ENCODE data around the gene FRMD5.

GRCh38 chr15:43913941-43914340 lies 281.1 kb downstream of the FRMD5 start:
- TF ChIP-seq, protein P1, sequence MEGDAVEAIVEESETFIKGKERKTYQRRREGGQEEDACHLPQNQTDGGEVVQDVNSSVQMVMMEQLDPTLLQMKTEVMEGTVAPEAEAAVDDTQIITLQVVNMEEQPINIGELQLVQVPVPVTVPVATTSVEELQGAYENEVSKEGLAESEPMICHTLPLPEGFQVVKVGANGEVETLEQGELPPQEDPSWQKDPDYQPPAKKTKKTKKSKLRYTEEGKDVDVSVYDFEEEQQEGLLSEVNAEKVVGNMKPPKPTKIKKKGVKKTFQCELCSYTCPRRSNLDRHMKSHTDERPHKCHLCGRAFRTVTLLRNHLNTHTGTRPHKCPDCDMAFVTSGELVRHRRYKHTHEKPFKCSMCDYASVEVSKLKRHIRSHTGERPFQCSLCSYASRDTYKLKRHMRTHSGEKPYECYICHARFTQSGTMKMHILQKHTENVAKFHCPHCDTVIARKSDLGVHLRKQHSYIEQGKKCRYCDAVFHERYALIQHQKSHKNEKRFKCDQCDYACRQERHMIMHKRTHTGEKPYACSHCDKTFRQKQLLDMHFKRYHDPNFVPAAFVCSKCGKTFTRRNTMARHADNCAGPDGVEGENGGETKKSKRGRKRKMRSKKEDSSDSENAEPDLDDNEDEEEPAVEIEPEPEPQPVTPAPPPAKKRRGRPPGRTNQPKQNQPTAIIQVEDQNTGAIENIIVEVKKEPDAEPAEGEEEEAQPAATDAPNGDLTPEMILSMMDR (conservative IDR thresholded peaks at IDR 0.05; ENCODE audit: low read depth in 2 of 2): no peak
- no peak for TF ChIP-seq CREB1 (CRISPR knock-in tag; IDR thresholded peaks at IDR 0.05; ENCODE audit: low read depth)
- TF ChIP-seq, protein P2, sequence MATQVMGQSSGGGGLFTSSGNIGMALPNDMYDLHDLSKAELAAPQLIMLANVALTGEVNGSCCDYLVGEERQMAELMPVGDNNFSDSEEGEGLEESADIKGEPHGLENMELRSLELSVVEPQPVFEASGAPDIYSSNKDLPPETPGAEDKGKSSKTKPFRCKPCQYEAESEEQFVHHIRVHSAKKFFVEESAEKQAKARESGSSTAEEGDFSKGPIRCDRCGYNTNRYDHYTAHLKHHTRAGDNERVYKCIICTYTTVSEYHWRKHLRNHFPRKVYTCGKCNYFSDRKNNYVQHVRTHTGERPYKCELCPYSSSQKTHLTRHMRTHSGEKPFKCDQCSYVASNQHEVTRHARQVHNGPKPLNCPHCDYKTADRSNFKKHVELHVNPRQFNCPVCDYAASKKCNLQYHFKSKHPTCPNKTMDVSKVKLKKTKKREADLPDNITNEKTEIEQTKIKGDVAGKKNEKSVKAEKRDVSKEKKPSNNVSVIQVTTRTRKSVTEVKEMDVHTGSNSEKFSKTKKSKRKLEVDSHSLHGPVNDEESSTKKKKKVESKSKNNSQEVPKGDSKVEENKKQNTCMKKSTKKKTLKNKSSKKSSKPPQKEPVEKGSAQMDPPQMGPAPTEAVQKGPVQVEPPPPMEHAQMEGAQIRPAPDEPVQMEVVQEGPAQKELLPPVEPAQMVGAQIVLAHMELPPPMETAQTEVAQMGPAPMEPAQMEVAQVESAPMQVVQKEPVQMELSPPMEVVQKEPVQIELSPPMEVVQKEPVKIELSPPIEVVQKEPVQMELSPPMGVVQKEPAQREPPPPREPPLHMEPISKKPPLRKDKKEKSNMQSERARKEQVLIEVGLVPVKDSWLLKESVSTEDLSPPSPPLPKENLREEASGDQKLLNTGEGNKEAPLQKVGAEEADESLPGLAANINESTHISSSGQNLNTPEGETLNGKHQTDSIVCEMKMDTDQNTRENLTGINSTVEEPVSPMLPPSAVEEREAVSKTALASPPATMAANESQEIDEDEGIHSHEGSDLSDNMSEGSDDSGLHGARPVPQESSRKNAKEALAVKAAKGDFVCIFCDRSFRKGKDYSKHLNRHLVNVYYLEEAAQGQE (IDR thresholded peaks at IDR 0.05; ENCODE audit: unreplicated experiment): no peak
- TF ChIP-seq EZH2 (IDR thresholded peaks at IDR 0.05; ENCODE audit: low read depth, unreplicated experiment): no peak
- TF ChIP-seq, protein P3, sequence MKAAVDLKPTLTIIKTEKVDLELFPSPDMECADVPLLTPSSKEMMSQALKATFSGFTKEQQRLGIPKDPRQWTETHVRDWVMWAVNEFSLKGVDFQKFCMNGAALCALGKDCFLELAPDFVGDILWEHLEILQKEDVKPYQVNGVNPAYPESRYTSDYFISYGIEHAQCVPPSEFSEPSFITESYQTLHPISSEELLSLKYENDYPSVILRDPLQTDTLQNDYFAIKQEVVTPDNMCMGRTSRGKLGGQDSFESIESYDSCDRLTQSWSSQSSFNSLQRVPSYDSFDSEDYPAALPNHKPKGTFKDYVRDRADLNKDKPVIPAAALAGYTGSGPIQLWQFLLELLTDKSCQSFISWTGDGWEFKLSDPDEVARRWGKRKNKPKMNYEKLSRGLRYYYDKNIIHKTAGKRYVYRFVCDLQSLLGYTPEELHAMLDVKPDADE (IDR thresholded peaks at IDR 0.05): no peak
- TF ChIP-seq EZH2phosphoT487 (IDR thresholded peaks at IDR 0.05; ENCODE audit: unreplicated experiment): no peak
- TF ChIP-seq POLR2AphosphoS5 (IDR thresholded peaks at IDR 0.05; ENCODE audit: low read depth): no peak
- no peak for TF ChIP-seq JUNB (IDR thresholded peaks at IDR 0.05; ENCODE audit: unreplicated experiment)
- no peak for TF ChIP-seq ZNF331 (CRISPR knock-in tag; IDR thresholded peaks at IDR 0.05; ENCODE audit: low read depth)
- TF ChIP-seq, protein P4, sequence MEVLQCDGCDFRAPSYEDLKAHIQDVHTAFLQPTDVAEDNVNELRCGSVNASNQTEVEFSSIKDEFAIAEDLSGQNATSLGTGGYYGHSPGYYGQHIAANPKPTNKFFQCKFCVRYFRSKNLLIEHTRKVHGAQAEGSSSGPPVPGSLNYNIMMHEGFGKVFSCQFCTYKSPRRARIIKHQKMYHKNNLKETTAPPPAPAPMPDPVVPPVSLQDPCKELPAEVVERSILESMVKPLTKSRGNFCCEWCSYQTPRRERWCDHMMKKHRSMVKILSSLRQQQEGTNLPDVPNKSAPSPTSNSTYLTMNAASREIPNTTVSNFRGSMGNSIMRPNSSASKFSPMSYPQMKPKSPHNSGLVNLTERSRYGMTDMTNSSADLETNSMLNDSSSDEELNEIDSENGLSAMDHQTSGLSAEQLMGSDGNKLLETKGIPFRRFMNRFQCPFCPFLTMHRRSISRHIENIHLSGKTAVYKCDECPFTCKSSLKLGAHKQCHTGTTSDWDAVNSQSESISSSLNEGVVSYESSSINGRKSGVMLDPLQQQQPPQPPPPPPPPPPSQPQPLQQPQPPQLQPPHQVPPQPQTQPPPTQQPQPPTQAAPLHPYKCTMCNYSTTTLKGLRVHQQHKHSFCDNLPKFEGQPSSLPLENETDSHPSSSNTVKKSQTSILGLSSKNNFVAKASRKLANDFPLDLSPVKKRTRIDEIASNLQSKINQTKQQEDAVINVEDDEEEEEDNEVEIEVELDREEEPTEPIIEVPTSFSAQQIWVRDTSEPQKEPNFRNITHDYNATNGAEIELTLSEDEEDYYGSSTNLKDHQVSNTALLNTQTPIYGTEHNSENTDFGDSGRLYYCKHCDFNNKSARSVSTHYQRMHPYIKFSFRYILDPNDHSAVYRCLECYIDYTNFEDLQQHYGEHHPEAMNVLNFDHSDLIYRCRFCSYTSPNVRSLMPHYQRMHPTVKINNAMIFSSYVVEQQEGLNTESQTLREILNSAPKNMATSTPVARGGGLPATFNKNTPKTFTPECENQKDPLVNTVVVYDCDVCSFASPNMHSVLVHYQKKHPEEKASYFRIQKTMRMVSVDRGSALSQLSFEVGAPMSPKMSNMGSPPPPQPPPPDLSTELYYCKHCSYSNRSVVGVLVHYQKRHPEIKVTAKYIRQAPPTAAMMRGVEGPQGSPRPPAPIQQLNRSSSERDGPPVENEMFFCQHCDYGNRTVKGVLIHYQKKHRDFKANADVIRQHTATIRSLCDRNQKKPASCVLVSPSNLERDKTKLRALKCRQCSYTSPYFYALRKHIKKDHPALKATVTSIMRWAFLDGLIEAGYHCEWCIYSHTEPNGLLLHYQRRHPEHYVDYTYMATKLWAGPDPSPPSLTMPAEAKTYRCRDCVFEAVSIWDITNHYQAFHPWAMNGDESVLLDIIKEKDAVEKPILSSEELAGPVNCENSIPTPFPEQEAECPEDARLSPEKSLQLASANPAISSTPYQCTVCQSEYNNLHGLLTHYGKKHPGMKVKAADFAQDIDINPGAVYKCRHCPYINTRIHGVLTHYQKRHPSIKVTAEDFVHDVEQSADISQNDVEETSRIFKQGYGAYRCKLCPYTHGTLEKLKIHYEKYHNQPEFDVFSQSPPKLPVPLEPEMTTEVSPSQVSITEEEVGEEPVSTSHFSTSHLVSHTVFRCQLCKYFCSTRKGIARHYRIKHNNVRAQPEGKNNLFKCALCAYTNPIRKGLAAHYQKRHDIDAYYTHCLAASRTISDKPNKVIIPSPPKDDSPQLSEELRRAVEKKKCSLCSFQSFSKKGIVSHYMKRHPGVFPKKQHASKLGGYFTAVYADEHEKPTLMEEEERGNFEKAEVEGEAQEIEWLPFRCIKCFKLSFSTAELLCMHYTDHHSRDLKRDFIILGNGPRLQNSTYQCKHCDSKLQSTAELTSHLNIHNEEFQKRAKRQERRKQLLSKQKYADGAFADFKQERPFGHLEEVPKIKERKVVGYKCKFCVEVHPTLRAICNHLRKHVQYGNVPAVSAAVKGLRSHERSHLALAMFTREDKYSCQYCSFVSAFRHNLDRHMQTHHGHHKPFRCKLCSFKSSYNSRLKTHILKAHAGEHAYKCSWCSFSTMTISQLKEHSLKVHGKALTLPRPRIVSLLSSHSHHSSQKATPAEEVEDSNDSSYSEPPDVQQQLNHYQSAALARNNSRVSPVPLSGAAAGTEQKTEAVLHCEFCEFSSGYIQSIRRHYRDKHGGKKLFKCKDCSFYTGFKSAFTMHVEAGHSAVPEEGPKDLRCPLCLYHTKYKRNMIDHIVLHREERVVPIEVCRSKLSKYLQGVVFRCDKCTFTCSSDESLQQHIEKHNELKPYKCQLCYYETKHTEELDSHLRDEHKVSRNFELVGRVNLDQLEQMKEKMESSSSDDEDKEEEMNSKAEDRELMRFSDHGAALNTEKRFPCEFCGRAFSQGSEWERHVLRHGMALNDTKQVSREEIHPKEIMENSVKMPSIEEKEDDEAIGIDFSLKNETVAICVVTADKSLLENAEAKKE (CRISPR knock-in tag; IDR thresholded peaks at IDR 0.05): no peak
- TF ChIP-seq ZNF114 (CRISPR knock-in tag; IDR thresholded peaks at IDR 0.05): no peak
- TF ChIP-seq STAT1 (IDR thresholded peaks at IDR 0.05; ENCODE audit: unreplicated experiment): no peak
- no peak for TF ChIP-seq NANOG (IDR thresholded peaks at IDR 0.05; ENCODE audit: borderline replicate concordance)

Measured in GM23338 (cell line).